Endodermal cell (in vitro differentiated cells): ENCODE data around the gene TMEM131L. TPM values are rescaled to one million over a fixed set of nuclear protein-coding genes. Genes with fewer than 3 reads are reported as not detected.

Experiments
- DNase-seq: peaks from one replicate; pipeline ENCODE4 v3.0.0-alpha.2; 2017
- H3K27ac ChIP-seq: 2 replicates; pipeline ENCODE4 v1.5.1; 2013; ENCODE audit warnings: mild to moderate bottlenecking, low read depth, low read length, moderate library complexity
- H3K27me3 ChIP-seq: 2 replicates; pipeline ENCODE4 v1.6.1; 2013; ENCODE audit warnings: mild to moderate bottlenecking, low read length, moderate library complexity; ENCODE audit not compliant: insufficient read depth, control insufficient read depth, poor library complexity, severe bottlenecking
- H3K36me3 ChIP-seq: 2 replicates; pipeline ENCODE4 v1.7.0; 2013; ENCODE audit warnings: mild to moderate bottlenecking, low read length, moderate library complexity; ENCODE audit not compliant: control insufficient read depth, insufficient read depth
- H3K4me1 ChIP-seq: one replicate; pipeline ENCODE4 v1.7.0; 2013; ENCODE audit warnings: low read length; ENCODE audit not compliant: control insufficient read depth, insufficient read depth
- H3K4me3 ChIP-seq: 2 replicates; pipeline ENCODE4 v1.5.1; 2013; ENCODE audit warnings: mild to moderate bottlenecking, low read length, moderate library complexity
- H3K9ac ChIP-seq: 2 replicates; pipeline ENCODE4 v1.6.1; 2013; ENCODE audit warnings: mild to moderate bottlenecking, low read length, moderate library complexity; ENCODE audit not compliant: poor library complexity, severe bottlenecking; ENCODE audit errors: extremely low read depth
- H3K9me3 ChIP-seq: 2 replicates; pipeline ENCODE4 v1.6.1; 2013; ENCODE audit warnings: mild to moderate bottlenecking, low read length, moderate library complexity; ENCODE audit not compliant: control insufficient read depth
- H3K27ac Mint-ChIP-seq: 2 replicates; pipeline ENCODE4 v1.8.0; 2020; ENCODE audit warnings: mixed read lengths
- H3K27me3 Mint-ChIP-seq: 2 replicates; pipeline ENCODE4 v1.8.0; 2021; ENCODE audit warnings: mild to moderate bottlenecking, mixed read lengths; ENCODE audit not compliant: insufficient read depth
- H3K36me3 Mint-ChIP-seq: 2 replicates; pipeline ENCODE4 v1.8.0; 2020; ENCODE audit warnings: low read depth, mixed read lengths
- H3K4me1 Mint-ChIP-seq: 2 replicates; pipeline ENCODE4 v1.8.0; 2020; ENCODE audit warnings: mixed read lengths
- H3K4me3 Mint-ChIP-seq: 2 replicates; pipeline ENCODE4 v1.8.0; 2020; ENCODE audit warnings: mild to moderate bottlenecking, moderate library complexity, mixed read lengths
- H3K9me3 Mint-ChIP-seq: 2 replicates; pipeline ENCODE4 v1.8.0; 2020; ENCODE audit warnings: mild to moderate bottlenecking, mixed read lengths
- WGBS, 2 experiments: methylation state at CpG; one replicate each; pipeline versions ENCODE4 v1.1.5 to v1.1.7; 2013; ENCODE audit warnings: missing lambda C conversion rate in 2 of 2, mixed read lengths in 1 of 2; ENCODE audit not compliant: insufficient coverage in 1 of 2, insufficient read length in 1 of 2; 5-methylcytosine and 5-hydroxymethylcytosine counted together
- total RNA-seq, 2 donors: library from RNA; stranded (reverse); fragmentation: NEBNext Ultra II Directional in 1 of 2; extraction: Animal tissue kit (Norgen Biotek cat#: 25700) in 1 of 2; gene quantifications; 2 replicates in 1 of 2; 3 replicates in 1 of 2; pipeline ENCODE4 v1.2.1, GENCODE V29; 2021
- TF ChIP-seq, protein P1 (sequence below): fragments of 200-600 bp; sonication (generic); conservative IDR thresholded peaks from 2 replicates; pipeline ENCODE4 v1.5.0; 2021; ENCODE audit warnings: antibody characterized with exemption, mild to moderate bottlenecking

TMEM131L gene
- total RNA-seq, 2 donors from 2014 or later: 6.2 to 10.8 TPM

DNA sequence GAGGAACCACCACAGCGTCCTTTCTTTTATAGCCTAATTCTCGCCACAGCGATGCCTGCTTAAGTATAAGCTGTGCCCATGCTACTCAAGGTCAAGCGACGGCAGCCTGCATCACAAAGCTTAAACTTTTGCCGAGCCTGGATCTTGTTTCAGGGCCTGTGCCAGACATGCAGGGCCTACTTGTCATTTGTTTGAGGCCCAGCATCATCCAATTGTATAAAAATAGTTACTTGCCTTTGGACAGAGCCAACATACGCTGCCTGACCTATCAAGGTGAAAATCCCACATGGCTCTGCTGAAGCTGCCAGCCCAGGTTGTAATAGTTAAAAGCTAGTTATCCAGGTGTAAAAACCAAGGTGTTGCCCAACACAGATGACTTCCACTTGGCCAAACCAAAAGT, 107.1 kb downstream of the TMEM131L start:
- Mint-ChIP-seq H3K4me3 (no peak overlapping the region), H3K36me3 (no peaks in the 10 kb centered on the region), H3K9me3 (no peaks in the 10 kb centered on the region), H3K4me1 (peaks cover 2% of the 10 kb centered on the region), H3K27me3 (peaks cover 1% of the 10 kb centered on the region), H3K27ac (no peak overlapping the region)
- Histone ChIP-seq H3K9ac (no peak overlapping the region), H3K4me1 (no peaks in the 10 kb centered on the region), H3K27ac (no peak overlapping the region), H3K9me3 (no peaks in the 10 kb centered on the region), H3K4me3 (no peak overlapping the region), H3K36me3 (no peaks in the 10 kb centered on the region), H3K27me3 (no peaks in the 10 kb centered on the region)
- 94 to 98% methylated on average over 7 of the region's 7 CpGs for WGBS, 2 experiments
- TF ChIP-seq, protein P1, sequence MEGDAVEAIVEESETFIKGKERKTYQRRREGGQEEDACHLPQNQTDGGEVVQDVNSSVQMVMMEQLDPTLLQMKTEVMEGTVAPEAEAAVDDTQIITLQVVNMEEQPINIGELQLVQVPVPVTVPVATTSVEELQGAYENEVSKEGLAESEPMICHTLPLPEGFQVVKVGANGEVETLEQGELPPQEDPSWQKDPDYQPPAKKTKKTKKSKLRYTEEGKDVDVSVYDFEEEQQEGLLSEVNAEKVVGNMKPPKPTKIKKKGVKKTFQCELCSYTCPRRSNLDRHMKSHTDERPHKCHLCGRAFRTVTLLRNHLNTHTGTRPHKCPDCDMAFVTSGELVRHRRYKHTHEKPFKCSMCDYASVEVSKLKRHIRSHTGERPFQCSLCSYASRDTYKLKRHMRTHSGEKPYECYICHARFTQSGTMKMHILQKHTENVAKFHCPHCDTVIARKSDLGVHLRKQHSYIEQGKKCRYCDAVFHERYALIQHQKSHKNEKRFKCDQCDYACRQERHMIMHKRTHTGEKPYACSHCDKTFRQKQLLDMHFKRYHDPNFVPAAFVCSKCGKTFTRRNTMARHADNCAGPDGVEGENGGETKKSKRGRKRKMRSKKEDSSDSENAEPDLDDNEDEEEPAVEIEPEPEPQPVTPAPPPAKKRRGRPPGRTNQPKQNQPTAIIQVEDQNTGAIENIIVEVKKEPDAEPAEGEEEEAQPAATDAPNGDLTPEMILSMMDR: no peak
- DNase-seq: no peak

DNA sequence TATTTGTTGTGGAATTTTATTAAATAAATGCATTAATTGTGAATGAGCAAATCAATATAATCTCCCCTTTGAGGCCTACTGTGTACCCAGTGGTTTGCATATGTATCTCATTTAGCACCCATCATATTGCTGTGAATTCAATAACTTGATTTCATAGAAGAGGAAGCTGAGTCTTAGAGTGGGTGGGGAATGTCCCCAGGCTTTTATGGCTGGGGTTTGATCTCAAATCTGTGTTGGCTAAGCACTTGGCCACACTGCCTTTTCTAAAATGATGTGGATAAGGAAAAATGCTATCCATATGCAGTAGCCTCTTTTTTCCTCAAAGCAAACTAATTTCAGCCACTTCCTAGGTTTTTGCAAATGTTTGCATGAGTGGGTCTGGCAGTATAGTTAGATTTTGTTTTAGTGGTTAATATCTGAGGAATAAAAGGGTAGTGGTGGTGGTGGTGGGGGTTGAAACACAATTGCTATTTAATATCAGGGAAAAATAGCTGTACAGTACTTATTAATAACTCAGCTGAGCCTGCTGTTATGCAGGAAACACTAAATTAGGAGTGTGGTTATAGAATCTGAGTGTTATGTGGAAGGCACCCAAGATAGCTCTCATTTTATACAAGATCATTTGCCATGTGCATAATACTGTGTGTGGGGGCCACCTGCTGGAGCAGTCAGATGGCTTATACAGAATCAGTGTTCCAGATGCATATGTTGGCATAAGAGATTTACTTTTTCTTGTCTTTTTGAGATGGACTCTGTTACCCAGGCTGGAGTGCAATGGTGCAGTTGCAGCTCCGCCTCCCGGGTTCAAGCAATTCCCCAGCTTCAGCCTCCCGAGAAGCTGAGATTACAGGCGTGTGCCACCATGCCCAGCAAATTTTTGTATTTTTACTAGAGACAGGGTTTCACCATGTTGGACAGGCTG, 108.0 kb downstream of the TMEM131L start:
- Histone ChIP-seq H3K9ac (no peak overlapping the region), H3K27me3 (no peaks in the 10 kb centered on the region), H3K27ac (no peak overlapping the region), H3K36me3 (no peaks in the 10 kb centered on the region), H3K4me3 (no peak overlapping the region), H3K9me3 (no peaks in the 10 kb centered on the region), H3K4me1 (no peaks in the 10 kb centered on the region)
- H3K27ac Mint-ChIP-seq: peak overlapping the region; percentile 27
- WGBS, 2 experiments: 85 to 89% methylated on average over 4 of the region's 4 CpGs
- TF ChIP-seq, protein P1: peak; percentile 58
- DNase-seq: no peak
- H3K4me3 Mint-ChIP-seq: no peak overlapping the region
- H3K9me3 Mint-ChIP-seq: no peaks in the 10 kb centered on the region
- H3K27me3 Mint-ChIP-seq: peaks cover 1% of the 10 kb centered on the region
- H3K36me3 Mint-ChIP-seq: no peaks in the 10 kb centered on the region
- H3K4me1 Mint-ChIP-seq: no peaks in the 10 kb centered on the region

DNA sequence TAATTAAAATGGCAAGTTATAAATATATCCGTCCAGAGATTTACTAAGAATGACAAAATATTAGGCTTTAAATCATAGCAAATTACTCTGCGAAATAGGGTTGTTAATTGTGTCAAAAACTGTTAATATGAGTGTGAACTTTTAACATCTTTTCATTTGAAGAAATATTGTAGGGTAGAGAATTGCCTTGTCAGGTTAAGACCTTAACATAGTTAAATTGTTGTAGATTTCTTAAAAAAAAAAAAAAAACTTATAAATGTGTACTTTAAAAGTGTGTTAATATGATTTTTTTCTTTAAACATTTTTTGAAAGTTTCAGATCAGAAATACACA, 110.2 kb downstream of the TMEM131L start:
- Mint-ChIP-seq H3K4me1 (no peaks in the 10 kb centered on the region), H3K27ac (peak overlapping the region; percentile 70), H3K9me3 (no peaks in the 10 kb centered on the region), H3K4me3 (no peak overlapping the region), H3K27me3 (peaks cover 1% of the 10 kb centered on the region), H3K36me3 (no peaks in the 10 kb centered on the region)
- H3K9ac ChIP-seq: no peak overlapping the region
- no peak overlapping the region for H3K27ac ChIP-seq
- no peaks in the 10 kb centered on the region for H3K9me3 ChIP-seq
- WGBS, 2 experiments: 58% methylated on average over 2 of the region's 2 CpGs; no CpG with 5 or more reads in 1 of the 2 experiments
- DNase-seq: no peak
- H3K4me1 ChIP-seq: no peaks in the 10 kb centered on the region
- no peak overlapping the region for H3K4me3 ChIP-seq
- TF ChIP-seq, protein P1: peak; percentile 6
- no peaks in the 10 kb centered on the region for H3K36me3 ChIP-seq
- no peaks in the 10 kb centered on the region for H3K27me3 ChIP-seq
